GM15510 (cell line): Measurements from ENCODE around the gene SLC22A23.

Experiments
- POLR2A ChIP-seq: IDR thresholded peaks from 3 replicates; pipeline ENCODE4 v1.6.1; 2011; ENCODE audit warnings: borderline replicate concordance; ENCODE audit not compliant: insufficient read length; ENCODE audit errors: extremely low read depth

Gene SLC22A23, protein sequence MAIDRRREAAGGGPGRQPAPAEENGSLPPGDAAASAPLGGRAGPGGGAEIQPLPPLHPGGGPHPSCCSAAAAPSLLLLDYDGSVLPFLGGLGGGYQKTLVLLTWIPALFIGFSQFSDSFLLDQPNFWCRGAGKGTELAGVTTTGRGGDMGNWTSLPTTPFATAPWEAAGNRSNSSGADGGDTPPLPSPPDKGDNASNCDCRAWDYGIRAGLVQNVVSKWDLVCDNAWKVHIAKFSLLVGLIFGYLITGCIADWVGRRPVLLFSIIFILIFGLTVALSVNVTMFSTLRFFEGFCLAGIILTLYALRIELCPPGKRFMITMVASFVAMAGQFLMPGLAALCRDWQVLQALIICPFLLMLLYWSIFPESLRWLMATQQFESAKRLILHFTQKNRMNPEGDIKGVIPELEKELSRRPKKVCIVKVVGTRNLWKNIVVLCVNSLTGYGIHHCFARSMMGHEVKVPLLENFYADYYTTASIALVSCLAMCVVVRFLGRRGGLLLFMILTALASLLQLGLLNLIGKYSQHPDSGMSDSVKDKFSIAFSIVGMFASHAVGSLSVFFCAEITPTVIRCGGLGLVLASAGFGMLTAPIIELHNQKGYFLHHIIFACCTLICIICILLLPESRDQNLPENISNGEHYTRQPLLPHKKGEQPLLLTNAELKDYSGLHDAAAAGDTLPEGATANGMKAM

DNA sequence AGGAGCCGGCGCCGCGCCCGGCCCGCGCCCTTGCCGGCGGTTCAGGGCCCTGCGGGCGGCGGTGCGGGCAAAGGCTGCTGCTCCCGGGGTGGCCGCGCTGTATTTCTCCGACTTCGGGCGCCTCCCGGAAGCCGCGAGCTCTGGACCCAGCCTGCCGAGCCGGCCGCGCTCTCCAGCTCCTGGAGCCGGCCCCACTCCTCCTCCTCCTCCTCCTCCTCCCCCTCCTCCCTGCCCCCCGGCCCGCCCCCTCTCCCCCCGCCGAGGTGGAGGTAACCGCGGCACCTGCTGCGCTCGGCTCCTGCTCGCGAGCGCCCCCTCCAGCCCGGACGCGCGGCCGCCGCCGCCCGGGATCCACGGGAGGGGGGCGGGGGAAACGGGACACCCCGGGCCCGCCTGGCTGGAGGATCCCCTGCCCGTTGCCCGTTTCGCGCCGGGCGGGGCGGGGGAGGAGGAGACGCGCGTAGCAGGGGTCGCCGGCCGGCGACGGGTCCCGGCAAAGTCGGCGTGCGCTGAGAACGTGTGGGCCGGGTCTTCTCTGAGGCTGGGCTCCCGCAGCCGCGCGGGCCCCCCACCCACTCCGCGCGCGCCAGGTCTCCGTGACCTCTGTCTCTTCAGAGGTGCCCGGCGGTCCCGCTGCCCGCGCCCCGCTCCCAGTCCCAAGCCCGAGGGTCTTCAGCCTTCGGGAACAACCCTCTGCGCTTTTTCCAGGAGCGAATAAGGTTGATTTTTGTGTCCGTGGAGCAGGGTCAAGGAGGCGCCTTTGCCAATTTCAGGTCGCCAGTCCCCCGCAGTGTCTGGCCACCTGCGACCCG, at the start of gene SLC22A23:
TSS of gene SLC22A23 (minus strand) at position 153 of the 812 bp plus-strand sequence. CDS start 491 bp downstream, outside the sequence.
- TF ChIP-seq POLR2A, result no peak

DNA sequence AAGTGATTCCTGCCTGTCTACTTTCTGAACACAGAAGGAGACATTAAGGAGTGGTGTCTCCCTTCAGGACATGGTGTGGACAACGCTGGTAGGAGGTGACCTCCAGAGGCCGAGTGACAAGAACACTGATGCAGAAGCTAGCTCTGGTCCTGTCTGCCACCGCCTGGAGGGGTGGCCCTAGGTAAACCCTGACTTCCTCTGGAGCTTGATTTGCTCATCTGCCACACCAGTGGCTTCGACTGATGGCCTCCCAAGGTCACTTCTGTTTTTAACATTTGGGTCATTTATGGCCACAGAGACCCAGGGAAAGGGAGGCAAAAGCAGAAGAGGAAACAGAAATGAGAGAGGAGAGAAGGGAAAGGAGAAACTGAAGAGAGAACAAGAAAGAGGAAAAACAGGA, 49.4 kb upstream of the SLC22A23 start:
- TF ChIP-seq POLR2A, result no peak

DNA sequence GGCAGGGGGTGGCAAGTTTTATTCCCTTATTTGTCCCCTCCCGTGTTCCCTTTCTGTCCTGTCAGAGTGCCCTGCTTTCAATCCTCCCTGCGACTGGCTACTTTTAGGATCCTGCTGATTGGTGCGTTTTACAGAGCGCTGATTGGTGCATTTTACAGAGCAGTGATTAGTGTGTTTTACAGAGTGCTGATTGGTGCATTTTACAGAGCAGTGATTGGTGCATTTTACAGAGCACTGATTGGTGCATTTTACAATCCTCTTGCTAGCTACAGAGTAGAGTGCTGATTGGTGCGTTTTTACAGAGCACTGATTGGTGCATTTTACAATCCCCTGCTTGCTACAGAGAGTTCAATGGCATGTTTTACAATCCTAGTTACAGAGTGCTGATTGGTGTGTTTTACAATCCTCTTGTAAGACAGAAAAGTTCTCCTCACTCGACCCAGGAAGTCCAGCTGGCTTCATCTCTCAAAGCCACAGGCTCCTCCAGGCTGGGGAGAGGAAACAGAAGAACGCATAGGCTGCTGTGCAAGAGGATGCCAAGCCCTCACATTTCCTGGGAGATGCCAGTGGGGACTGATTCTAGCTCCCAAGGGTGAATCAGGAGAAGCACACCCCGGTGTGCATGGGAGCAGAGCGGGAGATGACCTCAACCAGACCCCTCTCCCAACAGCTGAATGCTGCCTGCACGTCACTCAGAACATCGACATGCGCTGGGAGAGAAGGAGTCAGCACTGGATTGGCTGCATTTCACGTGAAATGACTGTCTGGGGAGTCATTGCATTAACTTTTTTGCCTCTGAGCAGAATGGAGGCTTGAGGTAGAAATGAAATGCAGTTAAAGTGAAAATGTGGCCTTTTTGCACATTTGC, 48.3 kb upstream of the SLC22A23 start:
- TF ChIP-seq POLR2A, result no peak

DNA sequence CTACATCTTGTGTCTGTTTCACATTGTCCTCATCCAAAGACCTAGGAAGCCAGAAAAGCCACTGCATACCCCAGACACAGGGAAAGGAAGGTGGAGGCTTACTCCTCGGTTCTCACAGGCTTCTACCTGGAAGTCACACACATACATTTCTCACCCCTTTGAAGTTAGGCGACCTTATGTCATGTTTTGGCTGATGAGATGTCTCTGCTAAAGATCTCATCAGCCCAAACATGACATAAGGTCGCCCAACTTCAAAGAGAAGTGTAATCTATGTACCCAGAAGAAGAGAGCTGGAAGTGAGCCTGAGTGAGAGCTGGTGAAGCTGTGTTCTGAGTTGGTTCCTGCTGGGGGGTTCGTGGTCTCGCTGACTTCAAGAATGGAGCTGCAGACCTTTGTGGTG, 47.5 kb upstream of the SLC22A23 start:
- no peak for TF ChIP-seq POLR2A

DNA sequence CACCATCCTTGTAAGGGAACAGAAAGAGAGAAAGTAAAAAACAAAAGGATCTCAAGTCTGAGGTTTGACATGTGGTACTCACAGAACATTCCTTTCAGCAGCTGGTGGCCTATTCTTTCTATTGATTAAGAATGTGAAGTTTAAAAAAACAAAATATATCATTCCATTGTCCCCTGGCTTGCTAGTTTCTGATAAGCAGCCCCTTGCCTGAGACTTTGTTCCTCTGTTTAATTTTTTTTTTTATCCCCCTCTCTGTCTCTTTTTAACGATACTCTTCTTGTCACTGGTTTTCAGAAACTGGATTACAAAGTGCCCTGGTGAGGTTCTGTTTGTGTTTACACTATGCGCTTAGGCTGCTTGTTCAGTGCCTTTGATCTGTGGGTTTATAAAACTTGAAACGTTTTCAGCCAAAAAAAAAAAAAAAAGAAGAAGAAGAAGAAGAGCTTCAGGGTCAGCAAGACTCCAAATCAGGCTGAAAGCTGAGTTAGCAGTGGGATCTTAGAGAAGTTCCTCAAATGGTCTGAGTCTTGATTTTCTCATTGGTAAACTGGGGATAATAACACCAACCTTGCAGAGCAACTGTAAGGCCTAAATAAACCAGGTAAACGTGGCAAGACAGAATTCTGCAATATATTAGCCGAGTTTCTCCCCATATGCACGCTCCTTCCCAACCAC, 45.1 kb upstream of the SLC22A23 start:
- TF ChIP-seq POLR2A, result no peak

DNA sequence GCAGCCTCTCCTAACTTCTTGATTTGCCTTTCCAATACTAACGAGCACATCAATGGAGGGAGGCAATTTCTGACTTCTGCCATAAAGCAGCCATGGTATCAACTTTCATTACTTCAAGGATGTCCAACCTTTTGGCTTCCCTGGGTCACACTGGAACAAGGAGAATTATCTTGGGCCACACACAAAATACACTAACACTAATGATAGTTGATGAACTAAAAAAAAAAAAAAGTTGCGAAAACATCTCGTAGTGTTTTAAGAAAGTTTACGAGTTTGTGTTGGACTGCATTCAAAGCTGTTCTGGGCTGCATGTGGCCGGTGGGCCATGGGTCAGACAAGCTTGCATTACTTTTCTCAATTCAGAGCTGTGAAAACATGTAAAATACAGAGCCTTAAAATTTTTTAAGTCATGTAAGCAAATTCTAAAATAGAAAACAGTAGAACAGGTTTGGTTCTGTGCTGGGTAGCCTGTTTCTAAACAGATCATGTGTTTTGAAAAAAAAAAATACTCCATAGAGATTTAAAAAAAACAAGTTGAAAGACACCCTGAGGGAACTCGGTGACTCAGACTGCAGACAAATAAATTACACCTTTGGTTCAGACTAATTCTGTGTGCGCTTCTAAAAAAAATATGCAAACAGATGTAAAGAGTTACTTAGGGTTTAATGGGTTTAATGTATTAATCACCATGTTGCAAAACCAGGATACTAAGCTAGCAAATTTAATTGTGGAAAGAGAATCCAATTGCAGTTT, 43.6 kb upstream of the SLC22A23 start:
- TF ChIP-seq POLR2A, result no peak

DNA sequence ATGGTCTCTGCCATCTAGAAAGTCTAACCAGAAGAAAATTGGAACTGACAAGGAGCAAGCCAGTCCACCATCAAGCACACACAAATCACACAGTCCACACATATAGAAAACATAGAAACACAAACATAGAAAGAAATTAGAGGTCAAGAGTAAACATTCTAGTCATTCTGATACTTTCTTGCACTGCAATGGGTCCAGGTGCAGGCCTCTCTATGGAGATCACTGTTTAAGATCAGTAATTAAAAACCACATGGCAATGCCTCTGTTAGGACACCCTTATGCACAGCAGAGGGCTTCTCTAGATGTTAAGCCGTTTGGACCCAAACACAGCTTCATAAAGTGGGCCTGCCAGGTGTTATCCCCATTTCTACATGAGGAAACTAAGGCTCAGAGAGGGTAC, 42.8 kb upstream of the SLC22A23 start:
- no peak for TF ChIP-seq POLR2A

DNA sequence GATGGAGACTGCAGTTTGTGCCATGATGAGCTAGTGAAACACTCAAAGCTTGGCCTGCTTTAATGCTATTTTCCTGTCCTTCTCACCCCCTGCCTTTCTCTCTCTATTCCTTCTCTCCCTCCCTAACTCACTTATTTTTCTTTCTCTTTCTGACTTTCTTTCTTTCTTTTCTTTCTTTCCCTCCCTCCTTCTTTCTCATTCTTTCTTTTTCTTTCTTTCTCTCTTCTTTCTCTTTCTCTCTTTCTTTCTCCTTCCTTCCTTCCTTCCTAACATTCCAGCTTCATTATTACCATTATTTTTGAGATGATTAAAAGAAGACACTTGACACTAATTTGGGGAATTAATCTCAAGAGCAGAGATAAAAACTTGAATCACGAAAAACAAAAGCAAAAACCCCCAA, 39.5 kb upstream of the SLC22A23 start:
- TF ChIP-seq POLR2A, result no peak

DNA sequence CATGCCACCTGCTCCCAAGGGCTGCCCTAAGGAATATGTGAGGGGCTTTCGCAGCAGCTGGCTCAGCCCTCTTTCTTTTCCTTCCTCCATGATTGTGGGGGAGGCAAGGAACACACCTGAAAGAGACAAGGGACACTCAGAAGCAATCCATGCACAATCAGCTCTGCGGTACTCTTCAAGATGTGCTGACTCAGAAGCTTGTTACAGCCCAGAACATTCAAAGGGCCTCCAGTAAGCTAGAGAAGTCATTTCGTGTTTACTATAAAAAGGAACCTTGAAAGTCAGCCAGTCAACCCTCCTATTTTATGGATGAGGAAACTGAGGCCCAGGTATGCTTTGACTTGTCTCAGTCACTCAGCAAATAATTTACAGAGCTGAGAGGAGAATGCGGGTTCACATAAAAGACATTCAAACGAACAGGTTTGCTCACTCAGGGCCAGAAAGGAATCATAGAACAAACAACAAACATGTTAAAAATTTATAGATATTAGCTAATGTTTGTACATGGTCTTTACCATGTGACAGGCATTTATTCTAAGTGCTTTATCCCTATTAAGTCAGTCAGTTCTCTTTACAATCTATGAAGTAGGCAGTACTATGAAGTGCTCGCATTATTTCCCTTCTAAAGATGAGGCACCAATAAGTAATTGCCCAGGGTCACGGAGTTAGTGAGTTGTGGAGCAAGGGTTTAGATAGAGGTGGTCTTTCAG, 37.7 kb upstream of the SLC22A23 start:
- no peak for TF ChIP-seq POLR2A

DNA sequence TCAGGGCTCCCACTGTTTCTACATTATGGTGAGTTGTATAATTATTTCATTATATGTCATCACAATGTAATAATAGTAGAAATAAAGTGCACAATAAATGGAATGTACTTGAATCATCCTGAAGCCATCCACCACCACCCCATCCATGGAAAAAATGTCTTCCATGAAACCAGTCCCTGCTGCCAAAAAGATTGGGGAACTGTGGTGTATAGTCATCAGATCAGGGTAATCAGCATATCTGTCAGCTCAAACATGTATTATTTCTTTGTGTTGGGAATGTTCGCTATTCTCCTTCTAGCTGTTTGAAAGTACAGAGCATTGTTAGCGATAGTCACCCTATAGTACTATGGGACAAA, 33.8 kb upstream of the SLC22A23 start:
- TF ChIP-seq POLR2A, result no peak

DNA sequence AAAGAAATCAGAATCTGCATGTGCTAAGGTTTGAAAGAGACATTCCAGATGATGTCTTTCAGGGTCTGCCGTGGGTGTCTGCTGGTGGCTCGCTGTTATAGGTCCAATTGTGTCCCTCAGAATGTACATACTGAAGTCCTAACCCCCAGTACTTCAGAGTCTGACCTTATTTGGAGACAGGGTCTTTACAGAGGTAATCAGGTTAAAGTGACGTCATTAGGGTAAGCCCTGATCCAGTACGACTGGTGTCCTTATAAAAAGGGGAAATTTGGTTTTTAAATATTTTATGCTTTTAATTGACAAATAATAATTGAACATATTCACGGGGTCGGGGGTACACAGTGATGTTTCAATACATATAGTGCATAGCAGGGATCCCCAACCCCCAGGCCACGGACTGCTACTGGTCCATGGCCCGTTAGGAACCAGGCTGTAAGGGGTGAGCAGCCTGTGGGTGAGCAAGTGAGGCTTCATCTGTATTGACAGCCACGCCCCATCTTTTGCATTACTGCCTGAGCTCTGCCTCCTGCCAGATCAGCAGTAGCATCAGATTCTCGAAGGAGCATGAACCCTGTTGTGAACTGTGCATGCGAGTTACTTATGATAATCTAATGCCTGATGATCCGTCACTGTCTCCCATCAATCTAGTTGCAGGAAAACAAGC, 33.2 kb upstream of the SLC22A23 start:
- TF ChIP-seq POLR2A, result no peak
